Skin of body (tissue), 2 donors: Measurements from ENCODE around the gene TFEB. TPM values are rescaled to one million over a fixed set of nuclear protein-coding genes. Genes with fewer than 3 reads are reported as not detected.

Experiments used
- DNase-seq: peaks from one replicate; lab custom pipeline; 2025; lab: John Stamatoyannopoulos, UW
- total RNA-seq: library from RNA; depleted of rRNA; stranded (reverse); fragments of >200 nt; gene quantifications from one replicate; pipeline ENCODE4 v1.2.3, GENCODE V29; 2014

Gene TFEB
- total RNA-seq, 1 donor from 2014 or later = 4.2 TPM

GRCh38 chr6:41675992-41676391 lies 59.4 kb downstream of the TFEB start:
- DNase-seq = no peak

- DNase-seq = peak; percentile 93
Observed at GRCh38 chr6:41675176-41675775, 60.1 kb downstream of the TFEB start.

- no peak for DNase-seq
Observed at GRCh38 chr6:41674231-41675000, 61.0 kb downstream of the TFEB start.

- DNase-seq = no peak
Observed at GRCh38 chr6:41673704-41674000, 61.8 kb downstream of the TFEB start.

GRCh38 chr6:41672816-41673703 lies 62.3 kb downstream of the TFEB start:
- no peak for DNase-seq

GRCh38 chr6:41672016-41672415 lies 63.4 kb downstream of the TFEB start:
- DNase-seq = no peak

GRCh38 chr6:41671376-41671775 lies 64.0 kb downstream of the TFEB start:
- no peak for DNase-seq

- no peak for DNase-seq
Observed at GRCh38 chr6:41670703-41671360, 64.6 kb downstream of the TFEB start.

GRCh38 chr6:41668968-41669367 lies 66.4 kb downstream of the TFEB start:
- no peak for DNase-seq

- DNase-seq = no peak
Observed at GRCh38 chr6:41667195-41667594, 68.2 kb downstream of the TFEB start.

- no peak for DNase-seq
Observed at GRCh38 chr6:41664271-41664670, 71.1 kb downstream of the TFEB start.

GRCh38 chr6:41663568-41663967 lies 71.8 kb downstream of the TFEB start:
- no peak for DNase-seq

GRCh38 chr6:41659935-41660334 lies 75.5 kb downstream of the TFEB start:
- no peak for DNase-seq

- DNase-seq = no peak
Observed at GRCh38 chr6:41658636-41659035, 76.8 kb downstream of the TFEB start.

GRCh38 chr6:41657131-41658094 lies 78.0 kb downstream of the TFEB start:
- no peak for DNase-seq

GRCh38 chr6:41656002-41656691 lies 79.3 kb downstream of the TFEB start:
- DNase-seq = peak; percentile 29

- no peak for DNase-seq
Observed at GRCh38 chr6:41655646-41656001, 79.8 kb downstream of the TFEB start.

- no peak for DNase-seq
Observed at GRCh38 chr6:41655176-41655575, 80.2 kb downstream of the TFEB start.

- DNase-seq = no peak
Observed at GRCh38 chr6:41654698-41655151, 80.7 kb downstream of the TFEB start.

- DNase-seq = peak; percentile 47
Observed at GRCh38 chr6:41654151-41654697, 81.2 kb downstream of the TFEB start.
